Body of pancreas (tissue), 4 donors: ENCODE data around the gene HDAC8.

Experiments
- POLR2A ChIP-seq, 3 donors: fragments of 450-650 bp; IDR thresholded peaks; one replicate each; pipeline ENCODE4 v1.6.1; 2016; ENCODE audit warnings: antibody characterized with exemption in 3 of 3, mild to moderate bottlenecking in 2 of 3
- TF ChIP-seq, protein P1 (sequence below), 7 experiments: fragments of 450-650 bp in 4 of 7; fragments of 200-600 bp in 3 of 7; sonication (generic) in 3 of 7; IDR thresholded peaks; one replicate each; pipeline ENCODE4 v1.5.1; 2016 to 2019; ENCODE audit warnings: antibody characterized with exemption in 7 of 7

DNA sequence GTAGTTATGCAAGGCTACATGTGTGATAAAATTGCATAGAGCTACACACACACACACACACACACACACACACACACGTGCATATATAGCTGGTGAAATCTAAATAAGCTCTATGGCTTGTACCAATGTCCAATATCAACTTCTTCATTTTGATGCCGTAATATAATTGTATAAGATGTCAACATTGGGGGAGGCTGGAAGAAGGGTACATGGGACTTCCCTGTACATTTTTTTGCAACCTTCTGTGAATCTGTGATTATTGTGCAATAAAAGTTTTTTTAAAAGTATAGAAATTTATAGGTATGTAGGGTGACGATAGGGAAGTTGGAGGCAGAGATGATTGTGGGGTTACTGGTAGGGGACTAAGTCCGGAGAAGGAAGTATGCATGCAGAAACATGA, 105.5 kb downstream of the HDAC8 start:
- TF ChIP-seq, protein P1, sequence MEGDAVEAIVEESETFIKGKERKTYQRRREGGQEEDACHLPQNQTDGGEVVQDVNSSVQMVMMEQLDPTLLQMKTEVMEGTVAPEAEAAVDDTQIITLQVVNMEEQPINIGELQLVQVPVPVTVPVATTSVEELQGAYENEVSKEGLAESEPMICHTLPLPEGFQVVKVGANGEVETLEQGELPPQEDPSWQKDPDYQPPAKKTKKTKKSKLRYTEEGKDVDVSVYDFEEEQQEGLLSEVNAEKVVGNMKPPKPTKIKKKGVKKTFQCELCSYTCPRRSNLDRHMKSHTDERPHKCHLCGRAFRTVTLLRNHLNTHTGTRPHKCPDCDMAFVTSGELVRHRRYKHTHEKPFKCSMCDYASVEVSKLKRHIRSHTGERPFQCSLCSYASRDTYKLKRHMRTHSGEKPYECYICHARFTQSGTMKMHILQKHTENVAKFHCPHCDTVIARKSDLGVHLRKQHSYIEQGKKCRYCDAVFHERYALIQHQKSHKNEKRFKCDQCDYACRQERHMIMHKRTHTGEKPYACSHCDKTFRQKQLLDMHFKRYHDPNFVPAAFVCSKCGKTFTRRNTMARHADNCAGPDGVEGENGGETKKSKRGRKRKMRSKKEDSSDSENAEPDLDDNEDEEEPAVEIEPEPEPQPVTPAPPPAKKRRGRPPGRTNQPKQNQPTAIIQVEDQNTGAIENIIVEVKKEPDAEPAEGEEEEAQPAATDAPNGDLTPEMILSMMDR (IDR thresholded peaks at IDR 0.05), result no peak
- TF ChIP-seq POLR2A (IDR thresholded peaks at IDR 0.05), result no peak
